Activated naive CD4-positive, alpha-beta T cell treated with anti-CD3 and anti-CD28 coated beads for 36 hours (primary cell): ENCODE measurements around the gene LPA. TPM values are rescaled to one million over a fixed set of nuclear protein-coding genes. Genes with fewer than 3 reads are reported as not detected.
A peak's percentile ranks its signal among the peaks of the same experiment; 100 is the strongest.
"Not testable (repeated sequence)": the region's sequence is repeated elsewhere in the genome, so short reads cannot be mapped to it uniquely, and the experiment has no call there.

Experiments used
- CTCF ChIA-PET: fragments of 350-600 bp; sonication (Branson Sonifier 250); formaldehyde crosslinking; loops from one replicate; lab custom pipeline; 2021; ENCODE audit warnings: antibody characterized with exemption; lab: Charles Lee
- DNase-seq: peaks from one replicate; pipeline ENCODE4 v3.0.0-alpha.2; 2020
- H3K27ac Mint-ChIP-seq: one replicate; pipeline ENCODE4 v1.8.0; 2021; ENCODE audit warnings: mild to moderate bottlenecking, mixed read lengths
- H3K27me3 Mint-ChIP-seq: one replicate; pipeline ENCODE4 v1.8.0; 2021; ENCODE audit warnings: low read depth, mixed read lengths
- H3K36me3 Mint-ChIP-seq: one replicate; pipeline ENCODE4 v1.8.0; 2021; ENCODE audit warnings: low read depth, mixed read lengths
- H3K4me1 Mint-ChIP-seq: one replicate; pipeline ENCODE4 v1.8.0; 2021; ENCODE audit warnings: low read depth, mixed read lengths
- H3K4me3 Mint-ChIP-seq: one replicate; pipeline ENCODE4 v1.8.0; 2021; ENCODE audit warnings: mild to moderate bottlenecking, moderate library complexity, mixed read lengths
- H3K9me3 Mint-ChIP-seq: one replicate; pipeline ENCODE4 v1.8.0; 2021; ENCODE audit warnings: mixed read lengths
- intact Hi-C: fragments of 100-400 bp; cut with micrococcal nuclease; formaldehyde crosslinking; loops from one replicate; pipeline ENCODE4 v1.15.1; 2023
- total RNA-seq, 2 experiments: library from RNA; stranded (reverse); gene quantifications; one replicate each; pipeline ENCODE4 v1.2.3, GENCODE V29; 2021

Gene LPA
- total RNA-seq, 2 experiments from 2014 or later, result not detected

DNA sequence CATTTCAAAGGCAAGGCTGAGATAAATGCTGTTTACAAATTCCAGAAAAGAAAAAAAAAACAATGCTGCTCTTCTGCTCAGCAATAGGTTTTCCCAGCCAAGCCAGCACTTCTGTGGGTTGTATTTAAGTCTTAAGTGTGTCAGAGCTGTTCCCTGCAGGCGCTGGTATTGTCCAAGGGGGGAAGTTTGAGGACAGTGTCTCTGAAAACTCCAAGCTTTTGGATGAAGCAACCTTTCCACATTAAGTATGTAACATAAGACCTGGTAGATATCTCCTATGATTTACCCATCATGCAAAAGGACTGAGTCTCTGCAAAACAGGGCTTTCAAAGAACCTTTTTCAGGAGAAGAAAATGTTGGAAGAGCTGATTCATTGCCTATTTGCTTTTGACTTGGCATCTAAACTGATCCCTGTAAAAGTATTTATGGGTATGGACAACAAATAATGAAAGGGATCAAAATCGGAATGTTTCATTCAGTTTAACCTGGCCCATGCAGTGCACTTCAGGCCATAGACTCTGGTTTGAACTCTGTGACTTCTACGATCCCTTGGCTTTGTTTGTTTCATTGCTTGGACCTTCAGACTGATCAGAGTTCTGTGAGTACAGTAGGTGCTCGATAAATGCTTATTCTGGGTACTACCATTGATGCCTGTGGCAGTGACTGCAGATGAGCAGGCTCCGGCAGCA is 21.8 kb upstream of the LPA start:
- H3K27ac Mint-ChIP-seq, result no peak overlapping the region
- no peaks in the 10 kb centered on the region for H3K9me3 Mint-ChIP-seq
- DNase-seq, result no peak
- no peaks in the 10 kb centered on the region for H3K36me3 Mint-ChIP-seq
- intact Hi-C loops, result no loop called here
- no peaks in the 10 kb centered on the region for H3K4me1 Mint-ChIP-seq
- CTCF ChIA-PET, result no interaction called here
- no peak overlapping the region for H3K4me3 Mint-ChIP-seq
- H3K27me3 Mint-ChIP-seq, result peaks cover 5% of the 10 kb centered on the region

DNA sequence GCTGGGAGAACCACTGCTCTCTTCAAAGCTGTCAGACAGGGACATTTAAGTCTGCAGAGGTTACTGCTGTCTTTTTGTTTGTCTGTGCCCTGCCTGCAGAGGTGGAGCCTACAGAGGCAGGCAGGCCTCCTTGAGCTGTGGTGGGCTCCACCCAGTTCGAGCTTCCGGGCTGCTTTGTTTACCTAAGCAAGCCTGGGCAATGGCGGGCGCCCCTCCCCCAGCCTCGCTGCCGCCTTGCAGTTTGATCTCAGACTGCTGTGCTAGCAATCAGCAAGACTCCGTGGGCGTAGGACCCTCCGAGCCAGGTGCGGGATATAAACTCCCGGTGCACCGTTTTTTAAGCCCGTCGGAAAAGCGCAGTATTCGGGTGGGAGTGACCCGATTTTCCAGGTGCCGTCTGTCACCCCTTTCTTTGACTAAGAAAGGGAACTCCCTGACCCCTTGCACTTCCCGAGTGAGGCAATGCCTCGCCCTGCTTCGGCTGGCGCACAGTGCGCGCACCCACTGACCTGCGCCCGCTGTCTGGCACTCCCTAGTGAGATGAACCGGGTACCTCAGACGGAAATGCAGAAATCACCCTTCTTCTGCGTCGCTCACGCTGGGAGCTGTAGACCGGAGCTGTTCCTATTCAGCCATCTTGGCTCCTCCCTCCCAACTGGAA is 21.2 kb upstream of the LPA start:
- H3K9me3 Mint-ChIP-seq, H3K4me1 Mint-ChIP-seq, CTCF ChIA-PET, H3K36me3 Mint-ChIP-seq, H3K4me3 Mint-ChIP-seq, DNase-seq, intact Hi-C loops, H3K27me3 Mint-ChIP-seq, H3K27ac Mint-ChIP-seq: not testable (repeated sequence)

DNA sequence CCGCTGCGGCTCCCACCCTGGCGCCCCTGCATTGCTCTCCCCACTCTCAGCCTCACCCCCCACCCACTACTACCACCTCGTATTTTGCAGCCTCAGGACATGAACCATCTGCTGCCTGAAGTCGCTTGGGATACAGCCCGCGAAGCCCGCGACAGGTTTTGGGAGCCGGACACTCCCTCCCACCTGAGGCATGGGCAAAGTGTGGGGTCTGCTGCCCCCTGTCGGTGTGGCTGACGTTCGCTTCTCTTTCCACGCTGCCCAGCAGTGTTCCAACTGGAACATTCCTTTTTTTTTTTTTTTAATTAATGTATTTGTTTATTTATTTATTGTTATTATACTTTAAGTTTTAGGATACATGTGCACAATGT is 15.3 kb upstream of the LPA start:
- peak; percentile 8 for DNase-seq
- no peaks in the 10 kb centered on the region for H3K36me3 Mint-ChIP-seq
- intact Hi-C loops, result no loop called here
- H3K4me1 Mint-ChIP-seq, result no peaks in the 10 kb centered on the region
- no peak overlapping the region for H3K4me3 Mint-ChIP-seq
- no peaks in the 10 kb centered on the region for H3K9me3 Mint-ChIP-seq
- peaks cover 11% of the 10 kb centered on the region for H3K27me3 Mint-ChIP-seq
- no peak overlapping the region for H3K27ac Mint-ChIP-seq
- CTCF ChIA-PET, result no interaction called here

DNA sequence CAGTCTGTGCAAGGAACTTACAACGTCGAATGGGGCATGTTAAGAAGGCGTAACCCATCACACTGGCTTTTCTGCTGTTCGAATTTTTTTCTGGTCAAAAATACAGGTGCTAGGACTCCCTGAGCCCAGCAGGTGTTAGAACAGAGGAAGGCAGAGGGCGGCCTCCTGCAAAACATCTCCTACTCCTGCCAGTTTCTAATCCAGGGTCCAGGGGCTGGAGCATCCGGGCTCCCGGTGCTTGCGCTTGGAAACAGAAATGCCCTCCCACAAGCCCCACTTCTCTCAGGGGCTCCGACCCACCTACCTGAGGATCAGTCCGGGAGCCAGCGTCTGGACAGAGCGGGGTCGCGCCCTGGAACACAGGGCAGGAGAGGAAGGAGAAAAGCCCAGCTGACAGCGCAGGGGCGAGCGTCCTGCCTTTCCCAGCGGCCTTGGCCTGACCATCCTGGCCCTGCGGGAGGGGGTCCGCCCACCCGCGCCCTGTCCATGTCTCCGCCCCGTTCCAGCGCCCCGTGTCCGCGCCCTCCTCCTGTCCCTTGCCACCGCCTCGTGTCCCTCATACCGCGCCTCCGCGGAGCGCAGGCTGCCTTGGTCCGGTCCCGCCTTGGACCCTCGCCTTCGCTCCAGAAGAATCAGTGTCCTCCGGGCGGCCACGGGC is 14.8 kb upstream of the LPA start:
- CTCF ChIA-PET, result no interaction called here
- no peak for DNase-seq
- no peaks in the 10 kb centered on the region for H3K9me3 Mint-ChIP-seq
- no peaks in the 10 kb centered on the region for H3K4me1 Mint-ChIP-seq
- H3K36me3 Mint-ChIP-seq, result no peaks in the 10 kb centered on the region
- no peak overlapping the region for H3K4me3 Mint-ChIP-seq
- H3K27me3 Mint-ChIP-seq, result peaks cover 11% of the 10 kb centered on the region
- no peak overlapping the region for H3K27ac Mint-ChIP-seq
- intact Hi-C loops, result no loop called here

DNA sequence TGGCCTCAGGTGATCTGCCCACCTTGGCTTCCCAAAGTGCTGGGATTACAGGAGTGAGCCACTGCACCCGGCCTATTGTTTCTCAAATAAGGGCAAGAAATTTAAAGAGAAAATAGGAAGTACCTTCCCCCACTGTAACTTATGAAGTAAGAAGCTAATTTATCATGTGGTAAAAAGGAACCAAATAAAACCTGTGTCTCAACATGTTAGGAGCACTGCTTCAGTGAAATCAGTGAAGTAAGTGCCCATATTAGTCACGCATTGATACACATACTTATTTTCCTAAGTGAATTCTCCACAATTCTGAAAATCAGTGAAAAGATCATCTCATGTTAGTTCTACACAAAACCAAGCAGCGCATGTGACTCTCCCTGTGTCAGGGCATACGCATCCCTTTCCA is 14.2 kb upstream of the LPA start:
- Mint-ChIP-seq H3K4me3 (no peak overlapping the region), H3K9me3 (no peaks in the 10 kb centered on the region), H3K4me1 (no peaks in the 10 kb centered on the region), H3K27me3 (peaks cover 11% of the 10 kb centered on the region), H3K27ac (no peak overlapping the region), H3K36me3 (no peaks in the 10 kb centered on the region)
- CTCF ChIA-PET, result no interaction called here
- no peak for DNase-seq
- intact Hi-C loops, result no loop called here

DNA sequence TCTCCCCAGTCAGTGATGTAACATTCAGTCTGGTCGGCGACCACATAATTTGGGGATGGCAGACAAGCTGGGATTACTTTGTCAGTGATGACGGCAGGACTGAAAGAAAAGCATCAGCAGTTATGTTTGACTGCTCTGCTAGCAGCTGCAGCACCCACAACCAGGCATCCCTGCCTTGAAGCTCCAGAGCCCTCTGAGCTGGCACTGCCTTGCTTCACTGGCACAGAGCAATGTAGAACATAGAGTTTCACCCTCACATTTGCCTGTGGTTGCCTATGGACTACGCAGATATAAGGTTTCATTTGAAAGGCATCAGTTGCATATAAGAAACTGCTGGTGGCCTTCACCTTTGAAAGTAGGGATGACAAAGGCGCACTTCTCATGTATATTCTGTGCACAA is 12.3 kb upstream of the LPA start:
- CTCF ChIA-PET, result interaction anchor here (0.7 kb wide), 1 partner anchor 9 kb away, joined by 4 read pairs; no protein-coding TSS in a partner anchor

DNA sequence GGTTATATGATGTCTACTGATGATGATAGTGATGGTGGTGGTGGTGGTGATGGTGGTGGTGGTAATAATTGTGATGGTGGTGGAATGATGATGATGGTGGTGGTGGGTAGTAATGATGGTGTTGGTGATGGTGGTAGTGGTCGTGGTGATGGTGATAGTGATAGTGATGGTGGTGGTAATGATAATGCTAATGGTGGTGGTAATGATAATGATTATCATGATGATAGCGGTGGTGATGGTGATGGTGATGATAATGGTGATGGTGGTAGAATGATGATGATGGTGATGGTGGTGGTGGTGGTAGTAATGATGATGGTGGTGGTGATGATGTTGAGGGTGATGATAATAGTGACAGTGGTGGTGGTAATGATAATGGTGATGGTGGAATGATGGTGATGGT is 4.5 kb upstream of the LPA start:
- no peaks in the 10 kb centered on the region for H3K9me3 Mint-ChIP-seq
- H3K4me3 Mint-ChIP-seq, result no peak overlapping the region
- no peaks in the 10 kb centered on the region for H3K4me1 Mint-ChIP-seq
- no peak overlapping the region for H3K27ac Mint-ChIP-seq
- intact Hi-C loops, result loop anchor here (1.0 kb wide), 2 partner anchors 148 to 530 kb away; no protein-coding TSS in a partner anchor
- no peaks in the 10 kb centered on the region for H3K36me3 Mint-ChIP-seq
- CTCF ChIA-PET, result no interaction called here
- peaks cover 2% of the 10 kb centered on the region for H3K27me3 Mint-ChIP-seq
- no peak for DNase-seq

More for the DNA sequence above, 12.3 kb upstream of the LPA start:
- H3K36me3 Mint-ChIP-seq, H3K4me3 Mint-ChIP-seq, H3K27ac Mint-ChIP-seq, H3K4me1 Mint-ChIP-seq, intact Hi-C loops, H3K9me3 Mint-ChIP-seq, DNase-seq: not testable (repeated sequence)
- peaks cover 11% of the 10 kb centered on the region for H3K27me3 Mint-ChIP-seq

DNA sequence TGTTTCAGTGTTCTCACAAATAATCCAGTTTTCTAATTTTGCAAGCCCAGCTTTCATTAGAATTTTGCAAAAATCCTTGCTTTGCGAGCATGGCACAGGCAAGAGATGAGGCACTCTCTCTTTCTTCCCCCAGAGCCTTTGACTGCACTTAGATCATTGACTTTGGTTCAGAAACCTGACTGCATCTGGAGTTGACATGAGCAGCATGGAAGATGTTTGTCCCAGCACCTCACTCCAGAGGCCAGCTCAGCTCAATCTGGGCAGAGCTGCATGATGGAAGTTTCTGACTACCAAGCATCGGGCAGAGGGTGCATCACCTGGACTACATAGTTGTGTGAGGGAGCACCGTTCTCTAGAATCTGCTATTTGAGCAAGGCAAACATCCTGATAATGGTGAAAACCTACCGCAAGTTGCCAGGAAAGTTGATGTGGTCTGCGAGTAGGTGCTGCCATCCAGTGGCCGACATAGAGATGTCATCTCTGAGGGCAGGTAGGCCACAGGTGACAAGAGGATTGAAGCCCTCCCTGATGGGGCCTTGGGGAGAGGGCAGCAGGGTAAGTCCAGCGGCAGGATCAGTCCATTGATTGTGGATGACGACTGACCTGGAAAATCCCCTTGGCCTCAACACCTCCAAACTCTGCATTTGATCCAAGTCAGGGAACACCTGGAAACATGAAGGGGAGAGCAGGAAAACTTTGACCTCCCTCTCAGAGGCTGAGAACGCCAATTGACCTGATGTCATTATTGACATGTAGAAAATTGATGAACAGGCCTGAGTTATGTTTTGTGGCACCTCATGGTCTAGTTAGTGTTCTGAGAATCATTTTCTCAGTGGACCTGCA is 3.8 kb upstream of the LPA start:
- CTCF ChIA-PET, result interaction anchor here (0.6 to 1.0 kb wide), 4 partner anchors 8 to 1612 kb away, joined by 3 to 4 read pairs (median 4); no protein-coding TSS in a partner anchor
- intact Hi-C loops, result loop anchor here (1.0 kb wide), 2 partner anchors 148 to 530 kb away; no protein-coding TSS in a partner anchor

DNA sequence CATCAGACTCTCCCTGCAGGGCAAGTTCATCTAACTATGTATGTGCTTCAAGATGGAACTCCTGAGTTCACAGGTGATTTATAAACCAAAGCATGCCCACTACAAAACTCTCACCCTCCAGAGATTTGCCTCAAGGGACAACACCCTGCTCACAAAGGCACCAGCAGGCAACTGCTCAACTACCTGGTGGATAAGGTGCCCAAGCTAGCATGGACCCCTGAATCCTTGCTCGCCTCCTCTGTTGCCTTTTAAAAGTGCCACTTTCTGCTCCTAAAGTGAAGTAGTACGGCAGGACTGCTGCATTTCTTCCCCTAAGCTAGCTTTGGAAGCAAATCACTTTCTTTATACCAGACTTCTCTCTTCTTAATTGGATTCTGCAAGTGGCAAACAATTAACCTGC is 1.2 kb downstream of the LPA start:
- no peaks in the 10 kb centered on the region for H3K4me1 Mint-ChIP-seq
- H3K27ac Mint-ChIP-seq, result no peak overlapping the region
- DNase-seq, result no peak
- peaks cover 14% of the 10 kb centered on the region for H3K27me3 Mint-ChIP-seq
- H3K9me3 Mint-ChIP-seq, result no peaks in the 10 kb centered on the region
- CTCF ChIA-PET, result no interaction called here
- no peaks in the 10 kb centered on the region for H3K36me3 Mint-ChIP-seq
- intact Hi-C loops, result no loop called here
- H3K4me3 Mint-ChIP-seq, result no peak overlapping the region

More for the DNA sequence above, 3.8 kb upstream of the LPA start:
- Mint-ChIP-seq H3K9me3 (no peaks in the 10 kb centered on the region), H3K27ac (no peak overlapping the region), H3K36me3 (no peaks in the 10 kb centered on the region), H3K27me3 (peaks cover 2% of the 10 kb centered on the region), H3K4me1 (no peaks in the 10 kb centered on the region), H3K4me3 (no peak overlapping the region)
- peak; percentile 70 for DNase-seq

DNA sequence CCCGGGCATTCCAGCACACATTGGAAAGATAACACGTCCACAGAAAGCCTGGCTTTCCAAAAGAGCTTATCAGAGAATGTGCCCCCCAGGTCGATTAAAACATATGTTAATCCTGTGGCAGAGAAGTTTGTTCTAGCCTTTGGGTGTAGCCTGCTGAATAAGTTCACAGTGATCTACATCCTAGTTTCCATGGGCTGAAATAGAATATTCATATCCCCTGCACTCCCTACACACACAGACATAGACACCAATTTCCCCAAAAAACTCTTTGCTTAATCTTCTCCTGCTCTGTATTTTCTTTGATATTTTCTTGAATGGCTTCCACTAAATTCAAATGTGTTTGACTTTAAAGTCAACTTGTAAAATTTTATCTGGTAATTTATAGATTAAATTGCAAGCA is 1.6 kb downstream of the LPA start:
- DNase-seq, result no peak
- Mint-ChIP-seq H3K9me3 (no peaks in the 10 kb centered on the region), H3K27me3 (peaks cover 14% of the 10 kb centered on the region), H3K4me1 (no peaks in the 10 kb centered on the region), H3K4me3 (no peak overlapping the region), H3K36me3 (no peaks in the 10 kb centered on the region), H3K27ac (no peak overlapping the region)
- intact Hi-C loops, result no loop called here
- CTCF ChIA-PET, result no interaction called here

DNA sequence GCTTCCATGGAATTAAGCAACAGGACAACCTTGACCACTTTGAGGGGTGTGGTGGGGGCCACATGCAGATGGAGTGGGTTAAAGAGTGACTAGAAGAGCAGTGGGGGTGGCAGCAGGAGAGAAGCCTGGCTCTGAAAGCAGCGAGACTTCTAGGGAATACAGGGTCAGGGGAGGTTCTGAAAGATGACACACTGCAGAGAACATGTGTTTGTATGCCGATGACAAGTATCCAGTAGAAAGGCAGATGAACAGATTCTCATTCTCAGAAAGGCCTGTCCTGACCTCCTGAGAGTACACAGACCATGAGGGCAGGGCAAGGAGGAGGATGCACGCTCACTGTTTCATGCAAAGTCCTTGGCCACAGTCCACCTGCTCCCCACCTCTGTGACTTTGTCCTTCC is 2.9 kb downstream of the LPA start:
- no peak for DNase-seq
- Mint-ChIP-seq H3K4me3 (no peak overlapping the region), H3K9me3 (peaks cover 5% of the 10 kb centered on the region), H3K27ac (no peak overlapping the region), H3K27me3 (peaks cover 12% of the 10 kb centered on the region), H3K36me3 (no peaks in the 10 kb centered on the region), H3K4me1 (no peaks in the 10 kb centered on the region)
- intact Hi-C loops, result no loop called here
- CTCF ChIA-PET, result interaction anchor here (0.6 kb wide), 1 partner anchor 536 kb away, joined by 3 read pairs; no protein-coding TSS in a partner anchor

DNA sequence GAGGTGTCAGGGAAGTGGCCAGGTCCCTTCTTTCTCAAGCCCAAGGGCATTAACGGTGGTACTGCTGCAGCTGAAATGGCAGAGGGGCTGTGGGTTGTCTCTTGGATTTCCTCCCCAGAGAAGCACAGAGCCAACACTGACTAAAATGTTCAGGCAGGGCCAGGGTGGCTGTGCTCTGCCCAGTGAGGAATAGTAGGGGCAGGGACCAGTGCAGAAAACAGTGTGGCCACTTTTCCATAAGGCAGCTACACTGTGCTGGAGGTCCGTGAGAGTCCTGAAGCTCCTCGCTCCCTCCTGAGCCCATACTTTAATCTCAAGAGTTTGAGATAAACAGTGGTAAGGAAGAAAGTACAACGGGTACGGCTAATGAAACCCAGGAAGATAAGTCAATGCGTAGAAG is 4.5 kb downstream of the LPA start:
- no peak for DNase-seq
- H3K27me3 Mint-ChIP-seq, result peaks cover 12% of the 10 kb centered on the region
- no peak overlapping the region for H3K4me3 Mint-ChIP-seq
- no peaks in the 10 kb centered on the region for H3K4me1 Mint-ChIP-seq
- H3K27ac Mint-ChIP-seq, result no peak overlapping the region
- H3K36me3 Mint-ChIP-seq, result no peaks in the 10 kb centered on the region
- H3K9me3 Mint-ChIP-seq, result peaks cover 5% of the 10 kb centered on the region
- intact Hi-C loops, result no loop called here
- CTCF ChIA-PET, result no interaction called here
